H1 (cell line): ENCODE measurements around the gene GDPD2. TPM values are rescaled to one million over a fixed set of nuclear protein-coding genes. Genes with fewer than 3 reads are reported as not detected.
"Not testable (repeated sequence)": the region's sequence is repeated elsewhere in the genome, so short reads cannot be mapped to it uniquely, and the experiment has no call there.

Experiments
- CTCF ChIA-PET: fragments of 300-600 bp; sonication (Branson Sonifier 250); formaldehyde crosslinking; loops from one replicate; lab custom pipeline; 2021; ENCODE audit not compliant: partially characterized antibody; lab: Charles Lee
- POLR2A ChIA-PET: fragments of 300-600 bp; sonication (Branson Sonifier 250); formaldehyde crosslinking; loops from one replicate; lab custom pipeline; 2021; ENCODE audit warnings: inconsistent platforms; ENCODE audit not compliant: partially characterized antibody; lab: Charles Lee
- DNase-seq, 2 experiments: peaks; one replicate each; pipeline versions ENCODE4 v3.0.0 to v3.0.0-alpha.2; 2010 to 2022; ENCODE audit warnings: low spot score in 2 of 2, low read depth in 1 of 2, mixed read lengths in 1 of 2
- FAIRE-seq: peaks from 2 replicates; lab custom pipeline; 2011; peaks lifted over from hg19 to GRCh38; lab: Jason Lieb, UNC
- H2AFZ ChIP-seq: 2 replicates; pipeline ENCODE4 v1.8.1; 2012; ENCODE audit warnings: low read length, inconsistent platforms
- H2AK5ac ChIP-seq: 2 replicates; pipeline ENCODE4 v1.6.1; 2013; ENCODE audit warnings: low read depth, low read length
- H2BK120ac ChIP-seq: replicated peaks from 2 replicates; pipeline ENCODE3; 2013; ENCODE audit warnings: low read depth, low read length, inconsistent platforms
- H2BK12ac ChIP-seq: 2 replicates; pipeline ENCODE4 v1.6.1; 2013; ENCODE audit warnings: low read depth, low read length
- H2BK15ac ChIP-seq: 2 replicates; pipeline ENCODE4 v1.6.1; 2013; ENCODE audit warnings: low read length
- H2BK20ac ChIP-seq: 2 replicates; pipeline ENCODE4 v1.6.1; 2013; ENCODE audit warnings: low read length
- H2BK5ac ChIP-seq: 2 replicates; pipeline ENCODE4 v1.6.1; 2013; ENCODE audit warnings: low read depth, low read length
- H3K14ac ChIP-seq: 2 replicates; pipeline ENCODE4 v1.6.1; 2013; ENCODE audit warnings: inconsistent platforms; ENCODE audit not compliant: insufficient read length
- H3K18ac ChIP-seq: 2 replicates; pipeline ENCODE4 v1.6.1; 2013; ENCODE audit warnings: low read length; ENCODE audit errors: extremely low read depth
- H3K23ac ChIP-seq: 2 replicates; pipeline ENCODE4 v1.6.1; 2013; ENCODE audit warnings: inconsistent platforms; ENCODE audit not compliant: insufficient read length
- H3K23me2 ChIP-seq: 2 replicates; pipeline ENCODE4 v1.6.1; 2013; ENCODE audit warnings: low read depth, low read length
- H3K27ac ChIP-seq: 2 replicates; pipeline ENCODE4 v1.6.1; 2011; ENCODE audit warnings: low read depth, low read length, inconsistent platforms
- H3K27me3 ChIP-seq, 4 experiments: replicated peaks in 1 of 4; 1 replicate in 1 of 4; 2 replicates in 3 of 4; pipeline versions ENCODE4 v1.6.1 to v1.8.1; 2011 to 2013; ENCODE audit warnings: low read length in 3 of 4, mild to moderate bottlenecking in 3 of 4, inconsistent platforms in 2 of 4, mixed read lengths in 2 of 4, moderate library complexity in 1 of 4; ENCODE audit not compliant: control insufficient read depth in 3 of 4, insufficient read depth in 3 of 4; ENCODE audit errors: extremely low read depth in 1 of 4
- H3K36me3 ChIP-seq, 4 experiments: 2 replicates each; pipeline versions ENCODE4 v1.6.1 to v1.8.1; 2011 to 2013; ENCODE audit warnings: mild to moderate bottlenecking in 4 of 4, low read length in 3 of 4, moderate library complexity in 2 of 4, control low read depth in 1 of 4, inconsistent platforms in 1 of 4; ENCODE audit not compliant: insufficient read depth in 4 of 4, control insufficient read depth in 2 of 4
- H3K4ac ChIP-seq: replicated peaks from 2 replicates; pipeline ENCODE3; 2013; ENCODE audit warnings: low read length, low read depth, mixed read lengths, inconsistent platforms; ENCODE audit not compliant: insufficient read length
- H3K4me1 ChIP-seq, 4 experiments: replicated peaks in 1 of 4; 1 replicate in 1 of 4; 2 replicates in 3 of 4; pipeline versions ENCODE4 v1.6.1 to v1.8.1; 2011 to 2013; ENCODE audit warnings: low read length in 3 of 4, inconsistent platforms in 2 of 4, mixed read lengths in 1 of 4; ENCODE audit not compliant: insufficient read depth in 4 of 4, control insufficient read depth in 3 of 4
- H3K4me2 ChIP-seq, 2 experiments: 2 replicates each; pipeline versions ENCODE4 v1.6.1 to v1.8.1; 2011 to 2013; ENCODE audit warnings: low read depth in 2 of 2, low read length in 2 of 2, control low read depth in 1 of 2, inconsistent platforms in 1 of 2, mild to moderate bottlenecking in 1 of 2; ENCODE audit not compliant: insufficient read depth in 1 of 2
- H3K4me3 ChIP-seq, 4 experiments: fragments of 200-600, 300-600 bp in 1 of 4; sonication (generic), shearing (Covaris generic), sonication (Bioruptor Twin) in 1 of 4; 2 replicates each; pipeline versions ENCODE4 v1.5.1 to v1.8.1; 2011 to 2016; ENCODE audit warnings: low read length in 4 of 4, low read depth in 3 of 4, control low read depth in 2 of 4, inconsistent platforms in 2 of 4, mild to moderate bottlenecking in 2 of 4, mixed read lengths in 1 of 4, moderate library complexity in 1 of 4; ENCODE audit not compliant: insufficient read depth in 2 of 4; ENCODE audit errors: extremely low read depth in 1 of 4
- H3K56ac ChIP-seq: replicated peaks from 2 replicates; pipeline ENCODE3; 2013; ENCODE audit warnings: low read depth, mild to moderate bottlenecking, mixed read lengths, low read length, inconsistent platforms; ENCODE audit not compliant: insufficient read length
- H3K79me1 ChIP-seq: 2 replicates; pipeline ENCODE4 v1.6.1; 2013; ENCODE audit warnings: low read depth, low read length, control low read depth
- H3K79me2 ChIP-seq, 2 experiments: 2 replicates each; pipeline versions ENCODE4 v1.6.1 to v1.8.1; 2012 to 2013; ENCODE audit warnings: low read length in 2 of 2, mild to moderate bottlenecking in 2 of 2, inconsistent platforms in 1 of 2; ENCODE audit not compliant: insufficient read depth in 2 of 2, control insufficient read depth in 1 of 2
- H3K9ac ChIP-seq, 4 experiments: replicated peaks in 1 of 4; 1 replicate in 1 of 4; 2 replicates in 3 of 4; pipeline versions ENCODE4 v1.6.1 to v1.8.1; 2011 to 2013; ENCODE audit warnings: low read depth in 3 of 4, low read length in 3 of 4, control low read depth in 2 of 4, mild to moderate bottlenecking in 2 of 4, moderate library complexity in 2 of 4, inconsistent platforms in 1 of 4; ENCODE audit errors: extremely low read depth in 1 of 4
- H3K9me3 ChIP-seq, 2 experiments: 2 replicates each; pipeline versions ENCODE4 v1.6.1 to v1.8.1; 2012 to 2013; ENCODE audit warnings: mild to moderate bottlenecking in 2 of 2, moderate library complexity in 2 of 2, control low read depth in 1 of 2, inconsistent platforms in 1 of 2, low read depth in 1 of 2, low read length in 1 of 2, mixed read lengths in 1 of 2; ENCODE audit not compliant: insufficient read depth in 2 of 2
- H4K20me1 ChIP-seq, 2 experiments: replicated peaks in 1 of 2; 2 replicates each; pipeline versions ENCODE3 to v1.8.1; 2011 to 2013; ENCODE audit warnings: inconsistent platforms in 2 of 2, low read length in 2 of 2, mild to moderate bottlenecking in 1 of 2; ENCODE audit not compliant: insufficient read depth in 2 of 2, control insufficient read depth in 1 of 2
- H4K5ac ChIP-seq: 2 replicates; pipeline ENCODE4 v1.6.1; 2013; ENCODE audit warnings: low read length, low read depth, mixed read lengths, inconsistent platforms; ENCODE audit not compliant: insufficient read length
- H4K8ac ChIP-seq: 2 replicates; pipeline ENCODE4 v1.8.0; 2013; ENCODE audit warnings: mild to moderate bottlenecking, moderate library complexity, low read length, inconsistent platforms; ENCODE audit not compliant: insufficient read depth; ENCODE audit errors: extremely low read depth
- H4K91ac ChIP-seq: replicated peaks from 2 replicates; pipeline ENCODE3; 2013; ENCODE audit warnings: low read length, mixed read lengths, inconsistent platforms; ENCODE audit not compliant: insufficient read length
- WGBS, 2 experiments: shearing (Covaris generic) in 1 of 2; methylation state at CpG; one replicate each; pipeline versions ENCODE4 v1.1.6 to v1.1.7; 2013 to 2015; ENCODE audit warnings: low lambda C conversion rate in 2 of 2, mixed read lengths in 2 of 2, inconsistent platforms in 1 of 2, low coverage in 1 of 2, missing lambda C conversion rate in 1 of 2; ENCODE audit not compliant: insufficient replicate concordance in 2 of 2, insufficient coverage in 1 of 2, insufficient read length in 1 of 2; ENCODE audit errors: extremely low coverage in 1 of 2, missing lambda C conversion rate in 1 of 2; 5-methylcytosine and 5-hydroxymethylcytosine counted together
- polyA plus RNA-seq, 7 experiments: library from polyadenylated mRNA; depleted of rRNA in 3 of 7; stranded (reverse) in 5 of 7; unstranded in 2 of 7; fragments of >200 nt in 5 of 7; fragments of 200-250 nt in 2 of 7; gene quantifications; 1 replicate in 5 of 7; 2 replicates in 1 of 7; 4 replicates in 1 of 7; pipeline versions ENCODE4 v1.2.1 to v1.2.3, GENCODE V29; 2011 to 2013; ENCODE audit warnings: missing spikeins in 2 of 7, mixed read lengths in 2 of 7
- total RNA-seq: library from RNA; stranded (reverse); fragmentation: NEBNext Ultra II Directional; extraction: Animal tissue kit (Norgen Biotek cat#: 25700); gene quantifications from 2 replicates; pipeline ENCODE4 v1.2.1, GENCODE V29; 2021

GDPD2 gene
- total and polyA plus RNA-seq, 2 of the 8 experiments (the other 6 are each of a cell fraction or from before 2014, with no cell fraction given), result 25.6 to 68.3 TPM

- H3K4me2 ChIP-seq, H2AFZ ChIP-seq, H3K9me3 ChIP-seq, H2BK12ac ChIP-seq, H3K27me3 ChIP-seq, H4K8ac ChIP-seq, H2BK5ac ChIP-seq, H3K79me2 ChIP-seq, FAIRE-seq, H3K4me1 ChIP-seq, H4K5ac ChIP-seq, DNase-seq, H3K14ac ChIP-seq, H3K79me1 ChIP-seq, CTCF ChIA-PET, H2BK15ac ChIP-seq, H2BK20ac ChIP-seq, H3K4ac ChIP-seq, H4K20me1 ChIP-seq, H3K27ac ChIP-seq, H2AK5ac ChIP-seq, H4K91ac ChIP-seq, H3K4me3 ChIP-seq, H3K23ac ChIP-seq, H3K18ac ChIP-seq, H3K56ac ChIP-seq, H3K23me2 ChIP-seq, H3K9ac ChIP-seq, H2BK120ac ChIP-seq, POLR2A ChIA-PET: not testable (repeated sequence)
- WGBS, 2 experiments, result 100% methylated on average over 1 of the region's 3 CpGs; no CpG with 5 or more reads in 1 of the 2 experiments
- H3K36me3 ChIP-seq, result peaks cover 3 to 27% (median 11%) of the 10 kb centered on the region in 4 experiments; a peak in 6 of 8 replicates
Measured at GRCh38 chrX:70400181-70400580, 22.9 kb upstream of the GDPD2 start.
